HEK293 (cell line): ENCODE measurements around the gene GDF9.
A peak's percentile ranks its signal among the peaks of the same experiment; 100 is the strongest.

Experiments used
- CTCF ChIA-PET: fragments of 350-600 bp; formaldehyde crosslinking; extraction: SDS; loops from one replicate; lab custom pipeline; 2021; ENCODE audit warnings: antibody characterized with exemption; lab: Yijun Ruan, JAX
- POLR2A ChIA-PET: fragments of 300-600 bp; formaldehyde crosslinking; extraction: SDS; loops from one replicate; lab custom pipeline; 2020; ENCODE audit warnings: antibody characterized with exemption, inconsistent platforms; lab: Yijun Ruan, JAX
- H3K27ac ChIP-seq: fragments of 200-500 bp; sonication (Bioruptor generic); 2 replicates; pipeline ENCODE4 v1.5.1; 2014; ENCODE audit warnings: low read depth, low read length, control low read depth, inconsistent platforms; ENCODE audit errors: extremely low read depth
- H3K36me3 ChIP-seq, 2 experiments: fragments of 200-500 bp in 1 of 2; sonication (Bioruptor generic) in 1 of 2; 1 replicate in 1 of 2; 2 replicates in 1 of 2; pipeline ENCODE4 v1.5.1; 2014 to 2017; ENCODE audit warnings: inconsistent platforms in 2 of 2, low read length in 2 of 2; ENCODE audit not compliant: control insufficient read depth in 2 of 2, insufficient read depth in 1 of 2
- H3K4me1 ChIP-seq: fragments of 200-500 bp; sonication (Bioruptor generic); 2 replicates; pipeline ENCODE4 v1.5.1; 2014; ENCODE audit warnings: mild to moderate bottlenecking, low read length, inconsistent platforms; ENCODE audit not compliant: control insufficient read depth, insufficient read depth
- H3K4me3 ChIP-seq: 2 replicates; pipeline ENCODE4 v1.5.1; 2011; ENCODE audit warnings: low read depth, mild to moderate bottlenecking, control low read depth, low read length, moderate library complexity
- H3K9me3 ChIP-seq: fragments of 200-500 bp; sonication (Bioruptor generic); 2 replicates; pipeline ENCODE4 v1.5.1; 2014; ENCODE audit warnings: low read depth, low read length, inconsistent platforms; ENCODE audit not compliant: control insufficient read depth, insufficient read depth
- FEZF1 ChIP-seq: fragments of 450-650 bp; formaldehyde crosslinking; IDR thresholded peaks from 2 replicates; pipeline ENCODE4 v1.5.1; 2016; ENCODE audit warnings: missing biosample characterization, missing genetic modification characterization
- SCRT2 ChIP-seq: fragments of 450-650 bp; formaldehyde crosslinking; IDR thresholded peaks from 2 replicates; pipeline ENCODE4 v1.5.1; 2016; ENCODE audit warnings: missing biosample characterization, missing genetic modification characterization
- SP3 ChIP-seq: fragments of 450-650 bp; formaldehyde crosslinking; IDR thresholded peaks from 2 replicates; pipeline ENCODE4 v1.5.1; 2016; ENCODE audit warnings: missing biosample characterization, missing genetic modification characterization
- SP7 ChIP-seq: fragments of 450-650 bp; formaldehyde crosslinking; IDR thresholded peaks from 2 replicates; pipeline ENCODE4 v1.5.1; 2016; ENCODE audit warnings: missing biosample characterization, missing genetic modification characterization
- TRIM28 ChIP-seq: IDR thresholded peaks from 2 replicates; pipeline ENCODE4 v1.6.1; 2011; ENCODE audit warnings: low read length, control low read depth, borderline replicate concordance
- ZNF133 ChIP-seq: fragments of 450-650 bp; formaldehyde crosslinking; IDR thresholded peaks from 2 replicates; pipeline ENCODE4 v1.5.1; 2016; ENCODE audit warnings: missing biosample characterization, missing genetic modification characterization
- ZNF354C ChIP-seq: fragments of 450-650 bp; formaldehyde crosslinking; IDR thresholded peaks from 2 replicates; pipeline ENCODE4 v1.5.1; 2016; ENCODE audit warnings: missing biosample characterization, missing genetic modification characterization, low read depth, borderline replicate concordance
- ZNF600 ChIP-seq: fragments of 450-650 bp; formaldehyde crosslinking; IDR thresholded peaks from 2 replicates; pipeline ENCODE4 v1.5.1; 2016; ENCODE audit warnings: missing biosample characterization, missing genetic modification characterization
- ZNF785 ChIP-seq: fragments of 450-650 bp; formaldehyde crosslinking; IDR thresholded peaks from 2 replicates; pipeline ENCODE4 v1.5.1; 2016; ENCODE audit warnings: missing biosample characterization, missing genetic modification characterization
- TF ChIP-seq, protein P1 (sequence below): fragments of 450-650 bp; formaldehyde crosslinking; IDR thresholded peaks from 2 replicates; pipeline ENCODE4 v1.5.1; 2016; ENCODE audit warnings: missing biosample characterization, missing genetic modification characterization
- TF ChIP-seq, protein P2 (sequence below): fragments of 450-650 bp; formaldehyde crosslinking; conservative IDR thresholded peaks from 2 replicates; pipeline ENCODE4 v1.5.1; 2016; ENCODE audit warnings: low read depth, missing biosample characterization, missing genetic modification characterization
- TF ChIP-seq, protein P3 (sequence below): fragments of 450-650 bp; formaldehyde crosslinking; IDR thresholded peaks from 2 replicates; pipeline ENCODE4 v1.5.1; 2016; ENCODE audit warnings: missing biosample characterization, missing genetic modification characterization

Gene GDF9

DNA sequence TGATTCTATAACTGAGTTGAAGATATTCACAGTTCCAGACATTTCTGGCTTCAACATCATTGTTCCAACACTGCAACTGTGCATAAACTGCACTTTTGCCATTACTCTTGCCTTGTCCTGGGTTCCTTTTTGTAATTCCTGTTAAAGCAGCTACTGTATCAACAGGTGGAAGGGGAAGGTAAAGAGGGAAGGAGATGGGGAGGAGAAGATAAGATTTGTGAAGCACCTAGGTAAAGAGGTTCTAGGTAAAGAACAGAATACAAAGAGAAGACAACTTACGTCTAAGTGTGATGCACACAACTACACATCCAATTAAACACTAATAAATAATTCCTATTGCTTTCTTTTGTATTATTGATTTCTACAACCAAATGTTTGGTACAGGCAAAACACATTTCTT, 43.4 kb upstream of the GDF9 start (continued):
- TF ChIP-seq ZNF133 (tag by site-specific recombination) = peak; percentile 81
- TF ChIP-seq, protein P1, sequence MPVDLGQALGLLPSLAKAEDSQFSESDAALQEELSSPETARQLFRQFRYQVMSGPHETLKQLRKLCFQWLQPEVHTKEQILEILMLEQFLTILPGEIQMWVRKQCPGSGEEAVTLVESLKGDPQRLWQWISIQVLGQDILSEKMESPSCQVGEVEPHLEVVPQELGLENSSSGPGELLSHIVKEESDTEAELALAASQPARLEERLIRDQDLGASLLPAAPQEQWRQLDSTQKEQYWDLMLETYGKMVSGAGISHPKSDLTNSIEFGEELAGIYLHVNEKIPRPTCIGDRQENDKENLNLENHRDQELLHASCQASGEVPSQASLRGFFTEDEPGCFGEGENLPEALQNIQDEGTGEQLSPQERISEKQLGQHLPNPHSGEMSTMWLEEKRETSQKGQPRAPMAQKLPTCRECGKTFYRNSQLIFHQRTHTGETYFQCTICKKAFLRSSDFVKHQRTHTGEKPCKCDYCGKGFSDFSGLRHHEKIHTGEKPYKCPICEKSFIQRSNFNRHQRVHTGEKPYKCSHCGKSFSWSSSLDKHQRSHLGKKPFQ = no peak

DNA sequence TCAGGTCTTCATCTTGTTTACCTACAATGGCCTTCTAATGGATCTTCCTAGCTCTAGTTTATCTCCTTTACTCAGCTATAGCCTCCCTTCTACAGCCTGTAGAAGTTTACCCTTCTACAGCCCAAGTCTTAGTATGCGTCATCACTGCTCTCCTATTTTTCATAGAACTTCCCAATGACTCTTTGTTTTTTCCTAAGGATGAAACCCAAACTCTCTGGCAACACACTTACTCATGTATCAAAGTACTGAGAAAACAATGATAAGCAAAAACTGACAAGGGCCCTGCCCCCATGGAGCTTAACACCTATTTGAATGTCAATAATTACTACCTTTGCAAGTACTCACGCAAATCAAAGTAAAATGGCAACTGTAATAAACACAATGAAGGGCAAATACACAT, 40.9 kb upstream of the GDF9 start:
- CTCF ChIA-PET = interaction anchor here (1.0 kb wide), 1 partner anchor 22 kb away, joined by 4 read pairs; no protein-coding TSS in a partner anchor
- H3K9me3 ChIP-seq = no peaks in the 10 kb centered on the region
- H3K27ac ChIP-seq = no peak overlapping the region
- H3K4me1 ChIP-seq = no peaks in the 10 kb centered on the region
- no peak overlapping the region for H3K4me3 ChIP-seq
- POLR2A ChIA-PET = no interaction called here
- H3K36me3 ChIP-seq = peaks cover 20 to 41% of the 10 kb centered on the region in 2 experiments
- no peak for TF ChIP-seq SP3
- TF ChIP-seq SP7 = peak; percentile 58
- TF ChIP-seq ZNF785 = no peak

DNA sequence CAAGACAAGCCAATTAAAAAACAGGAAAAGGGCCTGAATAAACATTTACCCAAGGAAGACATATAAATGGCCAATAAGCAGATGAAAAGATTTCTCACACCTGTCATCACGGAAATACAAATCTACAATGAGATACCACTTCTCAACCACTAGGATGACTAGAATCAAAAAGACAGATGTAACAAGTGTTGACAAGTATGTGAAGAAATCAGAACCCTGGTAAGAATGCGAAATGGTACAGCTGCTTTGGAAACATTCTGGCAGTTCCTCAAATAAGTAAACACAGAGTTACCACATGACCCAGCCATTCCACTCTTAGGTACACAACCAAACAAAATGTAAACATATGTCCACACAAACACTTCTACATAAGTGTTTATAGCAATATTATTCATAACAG, 39.7 kb upstream of the GDF9 start:
- CTCF ChIA-PET = interaction anchor here (0.6 to 1.0 kb wide), 3 partner anchors 23 to 392 kb away, joined by 3 read pairs; no protein-coding TSS in a partner anchor
- H3K4me3 ChIP-seq = no peak overlapping the region
- POLR2A ChIA-PET = no interaction called here
- peaks cover 20 to 47% of the 10 kb centered on the region in 2 experiments for H3K36me3 ChIP-seq
- no peaks in the 10 kb centered on the region for H3K9me3 ChIP-seq
- no peaks in the 10 kb centered on the region for H3K4me1 ChIP-seq
- no peak overlapping the region for H3K27ac ChIP-seq
- TF ChIP-seq, protein P2, sequence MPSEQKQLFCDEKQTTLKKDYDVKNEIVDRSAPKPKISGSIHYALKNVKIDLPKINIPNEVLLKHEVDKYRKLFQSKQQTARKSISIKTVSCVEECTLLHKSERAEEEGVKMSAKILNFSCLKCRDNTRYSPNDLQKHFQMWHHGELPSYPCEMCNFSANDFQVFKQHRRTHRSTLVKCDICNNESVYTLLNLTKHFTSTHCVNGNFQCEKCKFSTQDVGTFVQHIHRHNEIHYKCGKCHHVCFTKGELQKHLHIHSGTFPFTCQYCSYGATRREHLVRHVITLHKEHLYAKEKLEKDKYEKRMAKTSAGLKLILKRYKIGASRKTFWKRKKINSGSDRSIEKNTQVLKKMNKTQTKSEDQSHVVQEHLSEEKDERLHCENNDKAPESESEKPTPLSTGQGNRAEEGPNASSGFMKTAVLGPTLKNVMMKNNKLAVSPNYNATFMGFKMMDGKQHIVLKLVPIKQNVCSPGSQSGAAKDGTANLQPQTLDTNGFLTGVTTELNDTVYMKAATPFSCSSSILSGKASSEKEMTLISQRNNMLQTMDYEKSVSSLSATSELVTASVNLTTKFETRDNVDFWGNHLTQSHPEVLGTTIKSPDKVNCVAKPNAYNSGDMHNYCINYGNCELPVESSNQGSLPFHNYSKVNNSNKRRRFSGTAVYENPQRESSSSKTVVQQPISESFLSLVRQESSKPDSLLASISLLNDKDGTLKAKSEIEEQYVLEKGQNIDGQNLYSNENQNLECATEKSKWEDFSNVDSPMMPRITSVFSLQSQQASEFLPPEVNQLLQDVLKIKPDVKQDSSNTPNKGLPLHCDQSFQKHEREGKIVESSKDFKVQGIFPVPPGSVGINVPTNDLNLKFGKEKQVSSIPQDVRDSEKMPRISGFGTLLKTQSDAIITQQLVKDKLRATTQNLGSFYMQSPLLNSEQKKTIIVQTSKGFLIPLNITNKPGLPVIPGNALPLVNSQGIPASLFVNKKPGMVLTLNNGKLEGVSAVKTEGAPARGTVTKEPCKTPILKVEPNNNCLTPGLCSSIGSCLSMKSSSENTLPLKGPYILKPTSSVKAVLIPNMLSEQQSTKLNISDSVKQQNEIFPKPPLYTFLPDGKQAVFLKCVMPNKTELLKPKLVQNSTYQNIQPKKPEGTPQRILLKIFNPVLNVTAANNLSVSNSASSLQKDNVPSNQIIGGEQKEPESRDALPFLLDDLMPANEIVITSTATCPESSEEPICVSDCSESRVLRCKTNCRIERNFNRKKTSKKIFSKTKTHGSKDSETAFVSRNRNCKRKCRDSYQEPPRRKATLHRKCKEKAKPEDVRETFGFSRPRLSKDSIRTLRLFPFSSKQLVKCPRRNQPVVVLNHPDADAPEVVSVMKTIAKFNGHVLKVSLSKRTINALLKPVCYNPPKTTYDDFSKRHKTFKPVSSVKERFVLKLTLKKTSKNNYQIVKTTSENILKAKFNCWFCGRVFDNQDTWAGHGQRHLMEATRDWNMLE = no peak
- TF ChIP-seq FEZF1 (tag by site-specific recombination) (peak; percentile 46; the same call in 1 of the 2 replicates), SCRT2 (tag by site-specific recombination) (peak; percentile 44; the same call in 1 of the 2 replicates)
- TF ChIP-seq, protein P3, sequence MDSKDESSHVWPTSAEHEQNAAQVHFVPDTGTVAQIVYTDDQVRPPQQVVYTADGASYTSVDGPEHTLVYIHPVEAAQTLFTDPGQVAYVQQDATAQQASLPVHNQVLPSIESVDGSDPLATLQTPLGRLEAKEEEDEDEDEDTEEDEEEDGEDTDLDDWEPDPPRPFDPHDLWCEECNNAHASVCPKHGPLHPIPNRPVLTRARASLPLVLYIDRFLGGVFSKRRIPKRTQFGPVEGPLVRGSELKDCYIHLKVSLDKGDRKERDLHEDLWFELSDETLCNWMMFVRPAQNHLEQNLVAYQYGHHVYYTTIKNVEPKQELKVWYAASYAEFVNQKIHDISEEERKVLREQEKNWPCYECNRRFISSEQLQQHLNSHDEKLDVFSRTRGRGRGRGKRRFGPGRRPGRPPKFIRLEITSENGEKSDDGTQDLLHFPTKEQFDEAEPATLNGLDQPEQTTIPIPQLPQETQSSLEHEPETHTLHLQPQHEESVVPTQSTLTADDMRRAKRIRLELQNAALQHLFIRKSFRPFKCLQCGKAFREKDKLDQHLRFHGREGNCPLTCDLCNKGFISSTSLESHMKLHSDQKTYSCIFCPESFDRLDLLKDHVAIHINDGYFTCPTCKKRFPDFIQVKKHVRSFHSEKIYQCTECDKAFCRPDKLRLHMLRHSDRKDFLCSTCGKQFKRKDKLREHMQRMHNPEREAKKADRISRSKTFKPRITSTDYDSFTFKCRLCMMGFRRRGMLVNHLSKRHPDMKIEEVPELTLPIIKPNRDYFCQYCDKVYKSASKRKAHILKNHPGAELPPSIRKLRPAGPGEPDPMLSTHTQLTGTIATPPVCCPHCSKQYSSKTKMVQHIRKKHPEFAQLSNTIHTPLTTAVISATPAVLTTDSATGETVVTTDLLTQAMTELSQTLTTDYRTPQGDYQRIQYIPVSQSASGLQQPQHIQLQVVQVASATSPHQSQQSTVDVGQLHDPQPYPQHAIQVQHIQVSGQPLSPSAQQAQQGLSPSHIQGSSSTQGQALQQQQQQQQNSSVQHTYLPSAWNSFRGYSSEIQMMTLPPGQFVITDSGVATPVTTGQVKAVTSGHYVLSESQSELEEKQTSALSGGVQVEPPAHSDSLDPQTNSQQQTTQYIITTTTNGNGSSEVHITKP (tag by site-specific recombination) = peak; percentile 47

DNA sequence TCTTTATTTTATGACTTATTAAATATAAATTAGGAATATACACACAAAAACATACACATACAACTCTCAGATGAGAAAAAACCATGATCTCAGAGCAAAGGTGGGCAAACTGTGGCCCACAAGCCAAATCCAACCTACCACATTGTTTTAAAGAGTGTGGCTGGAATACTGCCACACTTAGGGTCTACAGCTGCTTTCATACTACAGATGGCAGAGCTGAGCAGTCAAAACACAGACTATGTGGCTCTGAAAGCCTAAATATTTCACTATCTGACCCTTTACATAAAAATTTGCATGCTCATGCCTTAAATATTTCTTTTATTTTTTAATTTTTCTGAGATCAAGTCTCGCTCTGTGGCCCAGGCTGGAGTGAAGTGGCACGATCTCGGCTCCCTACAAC, 35.5 kb upstream of the GDF9 start:
- CTCF ChIA-PET = interaction anchor here (0.7 kb wide), 2 partner anchors 34 to 1133 kb away, joined by 3 to 5 read pairs; no protein-coding TSS in a partner anchor
- TF ChIP-seq, protein P3 (tag by site-specific recombination) = no peak
- no peak for TF ChIP-seq ZNF600 (tag by site-specific recombination)
- no peak for TF ChIP-seq ZNF354C (tag by site-specific recombination)
- TF ChIP-seq SP7 = no peak
- TF ChIP-seq TRIM28 = no peak

More for the DNA sequence above, 35.5 kb upstream of the GDF9 start:
- POLR2A ChIA-PET = no interaction called here
- H3K36me3 ChIP-seq = peaks cover 50 to 57% of the 10 kb centered on the region in 2 experiments
- H3K4me3 ChIP-seq = no peak overlapping the region
- no peaks in the 10 kb centered on the region for H3K9me3 ChIP-seq
- H3K27ac ChIP-seq = no peak overlapping the region
- H3K4me1 ChIP-seq = no peaks in the 10 kb centered on the region
